ENCODE data around the gene WDFY3.
"Not testable (repeated sequence)": the region's sequence is repeated elsewhere in the genome, so short reads cannot be mapped to it uniquely, and the experiment has no call there.

Gene WDFY3

GRCh38 chr4:84849051-84849640 is 117.3 kb downstream of the WDFY3 start:
- no peak for DNase-seq

- no peak for DNase-seq
Observed at GRCh38 chr4:84848432-84848831, 118.1 kb downstream of the WDFY3 start.

- DNase-seq = no peak
Observed at GRCh38 chr4:84847978-84848377, 118.5 kb downstream of the WDFY3 start.

- DNase-seq = no peak
Observed at GRCh38 chr4:84846985-84847384, 119.5 kb downstream of the WDFY3 start.

GRCh38 chr4:84841435-84841834 is 125.1 kb downstream of the WDFY3 start:
- DNase-seq = peak; percentile 1

- no peak for DNase-seq
Observed at GRCh38 chr4:84837751-84838150, 128.7 kb downstream of the WDFY3 start.

- not testable (repeated sequence) for DNase-seq
Observed at GRCh38 chr4:84829633-84830032, 136.9 kb downstream of the WDFY3 start.

GRCh38 chr4:84826681-84827080 is 139.8 kb downstream of the WDFY3 start:
- DNase-seq = no peak

- no peak for DNase-seq
Observed at GRCh38 chr4:84825701-84826341, 140.7 kb downstream of the WDFY3 start.

- DNase-seq = no peak
Observed at GRCh38 chr4:84821064-84821463, 145.4 kb downstream of the WDFY3 start.

GRCh38 chr4:84814094-84814750 is 152.3 kb downstream of the WDFY3 start:
- no peak for DNase-seq

GRCh38 chr4:84809946-84810345 is 156.5 kb downstream of the WDFY3 start:
- DNase-seq = no peak

- no peak for DNase-seq
Observed at GRCh38 chr4:84808332-84808731, 158.2 kb downstream of the WDFY3 start.

GRCh38 chr4:84806541-84806940 is 159.9 kb downstream of the WDFY3 start:
- not testable (repeated sequence) for DNase-seq

- no peak for DNase-seq
Observed at GRCh38 chr4:84804136-84804535, 162.4 kb downstream of the WDFY3 start.

- DNase-seq = no peak
Observed at GRCh38 chr4:84803720-84804119, 162.8 kb downstream of the WDFY3 start.

- no peak for DNase-seq
Observed at GRCh38 chr4:84803116-84803515, 163.4 kb downstream of the WDFY3 start.

- DNase-seq = no peak
Observed at GRCh38 chr4:84800256-84800655, 166.2 kb downstream of the WDFY3 start.

GRCh38 chr4:84799318-84799717 is 167.2 kb downstream of the WDFY3 start:
- DNase-seq = no peak

- no peak for DNase-seq
Observed at GRCh38 chr4:84796394-84796793, 170.1 kb downstream of the WDFY3 start.

GRCh38 chr4:84792366-84793301 is 173.9 kb downstream of the WDFY3 start:
- no peak for DNase-seq

- DNase-seq = no peak
Observed at GRCh38 chr4:84790769-84791565, 175.5 kb downstream of the WDFY3 start.

Measured in DMS153 (cell line).